C4-2B (cell line): ENCODE results near the gene HMX1.

ENCODE experiments used
- ZFX ChIP-seq: fragments of 450-650 bp; IDR thresholded peaks from 2 replicates; pipeline ENCODE4 v1.6.1; 2017
- TF ChIP-seq, protein P1 (sequence below): fragments of 450-650 bp; conservative IDR thresholded peaks from 2 replicates; pipeline ENCODE4 v1.5.1; 2017; ENCODE audit warnings: mild to moderate bottlenecking

- TF ChIP-seq, protein P1, sequence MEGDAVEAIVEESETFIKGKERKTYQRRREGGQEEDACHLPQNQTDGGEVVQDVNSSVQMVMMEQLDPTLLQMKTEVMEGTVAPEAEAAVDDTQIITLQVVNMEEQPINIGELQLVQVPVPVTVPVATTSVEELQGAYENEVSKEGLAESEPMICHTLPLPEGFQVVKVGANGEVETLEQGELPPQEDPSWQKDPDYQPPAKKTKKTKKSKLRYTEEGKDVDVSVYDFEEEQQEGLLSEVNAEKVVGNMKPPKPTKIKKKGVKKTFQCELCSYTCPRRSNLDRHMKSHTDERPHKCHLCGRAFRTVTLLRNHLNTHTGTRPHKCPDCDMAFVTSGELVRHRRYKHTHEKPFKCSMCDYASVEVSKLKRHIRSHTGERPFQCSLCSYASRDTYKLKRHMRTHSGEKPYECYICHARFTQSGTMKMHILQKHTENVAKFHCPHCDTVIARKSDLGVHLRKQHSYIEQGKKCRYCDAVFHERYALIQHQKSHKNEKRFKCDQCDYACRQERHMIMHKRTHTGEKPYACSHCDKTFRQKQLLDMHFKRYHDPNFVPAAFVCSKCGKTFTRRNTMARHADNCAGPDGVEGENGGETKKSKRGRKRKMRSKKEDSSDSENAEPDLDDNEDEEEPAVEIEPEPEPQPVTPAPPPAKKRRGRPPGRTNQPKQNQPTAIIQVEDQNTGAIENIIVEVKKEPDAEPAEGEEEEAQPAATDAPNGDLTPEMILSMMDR: no peak
- no peak for TF ChIP-seq ZFX
These were observed 26.5 kb downstream of the HMX1 start for GRCh38 chr4:8844976-8845690.
